SH-SY5Y (cell line): ENCODE measurements around the gene DOCK8.

Experiments
- GATA2 ChIP-seq: IDR thresholded peaks from 2 replicates; pipeline ENCODE4 v1.6.1; 2011; ENCODE audit warnings: mild to moderate bottlenecking, low read depth, low read length
- GATA3 ChIP-seq: IDR thresholded peaks from 2 replicates; pipeline ENCODE4 v1.6.1; 2011; ENCODE audit warnings: low read depth, mild to moderate bottlenecking, low read length, moderate library complexity

- TF ChIP-seq GATA3 (no peak), GATA2 (no peak)
Observed at GRCh38 chr9:274406-274805, 59.7 kb downstream of the DOCK8 start.
